Measurements from ENCODE around the gene CXCL10.

Gene CXCL10

GRCh38 chr4:75985116-75985515 is 38.2 kb downstream of the CXCL10 start:
- no peak for DNase-seq

- no peak for DNase-seq
Measured at GRCh38 chr4:75980576-75980975, 42.7 kb downstream of the CXCL10 start.

DNA sequence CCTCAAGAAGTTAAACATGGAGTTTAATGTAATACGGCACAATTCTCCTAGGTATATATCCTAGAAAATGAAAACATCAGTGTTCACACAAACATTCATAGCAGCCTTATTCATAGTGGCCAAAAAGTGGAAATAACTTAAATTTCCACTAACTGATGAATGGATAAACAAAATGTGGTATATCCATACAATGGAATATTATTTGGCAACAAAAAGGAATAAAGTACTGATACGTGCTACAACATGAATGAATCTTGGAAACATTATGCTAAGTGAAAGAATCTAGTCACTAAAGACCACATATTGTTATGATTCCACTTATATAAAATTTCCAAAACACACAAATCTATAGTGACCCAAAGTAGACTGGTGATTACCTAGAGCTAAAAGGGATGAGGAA is 47.1 kb downstream of the CXCL10 start:
- DNase-seq = no peak

DNA sequence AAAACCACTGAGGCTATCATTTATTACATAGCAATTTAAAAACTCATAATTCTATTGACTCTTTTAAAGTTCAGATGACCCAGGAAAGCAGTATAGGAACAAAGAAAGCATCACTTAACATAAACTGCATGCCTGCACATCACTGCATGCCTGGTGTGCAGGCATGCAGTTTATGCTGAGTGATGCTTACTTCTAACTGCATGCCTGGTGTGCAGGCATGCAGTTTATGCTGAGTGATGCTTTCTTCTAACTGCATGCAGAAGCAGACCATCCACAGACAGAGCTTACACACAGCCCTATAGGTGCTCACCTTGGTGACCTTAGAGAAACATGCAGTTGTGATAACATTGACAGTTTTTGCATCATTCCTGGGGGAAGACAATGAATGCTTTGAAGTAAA is 49.5 kb downstream of the CXCL10 start:
- no peak for DNase-seq
